GM12878 (cell line): ENCODE measurements around the gene BATF3. TPM values are rescaled to one million over a fixed set of nuclear protein-coding genes. Genes with fewer than 3 reads are reported as not detected.
A peak's percentile ranks its signal among the peaks of the same experiment; 100 is the strongest.

Experiments
- ATAC-seq: fragments of 200-7000 bp; cut with Tn5 transposase; 3 replicates; pipeline ENCODE4 v1.9.1; 2020; ENCODE audit warnings: mild to moderate bottlenecking, moderate library complexity
- BruUV-seq: library from RNA; stranded (reverse); fragments of 400-500 nt; replicated peaks from 2 replicates; lab custom pipeline; 2021; lab: Mats Ljungman, UMichigan
- CTCF ChIA-PET: fragments of 300-600 bp; sonication (Branson Sonifier 250); formaldehyde crosslinking; extraction: SDS; loops from one replicate; lab custom pipeline; 2021; ENCODE audit warnings: inconsistent platforms; lab: Yijun Ruan, JAX
- POLR2A ChIA-PET: fragments of 350-600 bp; formaldehyde crosslinking; extraction: SDS; loops from one replicate; lab custom pipeline; 2021; ENCODE audit warnings: inconsistent platforms; lab: Charles Lee
- RAD21 ChIA-PET: fragments of 300-600 bp; sonication (Branson Sonifier 250); formaldehyde crosslinking; loops from one replicate; lab custom pipeline; 2023; ENCODE audit warnings: antibody characterized with exemption; ENCODE audit not compliant: unreplicated experiment; lab: Charles Lee
- SMC1A ChIA-PET: fragments of 300-600 bp; sonication (Branson Sonifier 250); formaldehyde crosslinking; loops from one replicate; lab custom pipeline; 2023; ENCODE audit not compliant: unreplicated experiment, uncharacterized antibody; lab: Charles Lee
- DNase-seq: peaks from one replicate; pipeline ENCODE4 v3.0.0-alpha.2; 2011; ENCODE audit warnings: low read depth, low spot score
- FAIRE-seq: peaks from 3 replicates; lab custom pipeline; 2011; peaks lifted over from hg19 to GRCh38; lab: Jason Lieb, UNC
- H2AFZ ChIP-seq: 2 replicates; pipeline ENCODE4 v1.6.0; 2011; ENCODE audit warnings: low read depth, low read length, control low read depth; ENCODE audit not compliant: control insufficient read depth
- H3K27ac ChIP-seq: 2 replicates; pipeline ENCODE4 v1.5.1; 2011; ENCODE audit warnings: control low read depth; ENCODE audit not compliant: control insufficient read depth, insufficient read depth
- H3K27me3 ChIP-seq, 2 experiments: replicated peaks in 1 of 2; 2 replicates each; pipeline versions ENCODE4 v1.6.0 to v1.6.1; 2011; ENCODE audit warnings: low read length in 1 of 2; ENCODE audit not compliant: control insufficient read depth in 2 of 2, insufficient read depth in 2 of 2
- H3K36me3 ChIP-seq, 2 experiments: 2 replicates each; pipeline ENCODE4 v1.5.1; 2011; ENCODE audit warnings: low read length in 1 of 2; ENCODE audit not compliant: control insufficient read depth in 2 of 2, insufficient read depth in 2 of 2
- H3K4me1 ChIP-seq: 2 replicates; pipeline ENCODE4 v1.6.1; 2011; ENCODE audit warnings: mild to moderate bottlenecking, low read length, moderate library complexity, mixed read lengths; ENCODE audit not compliant: control insufficient read depth, insufficient read depth
- H3K4me2 ChIP-seq: 2 replicates; pipeline ENCODE4 v1.6.0; 2011; ENCODE audit warnings: control low read depth; ENCODE audit not compliant: control insufficient read depth, insufficient read depth
- H3K4me3 ChIP-seq: fragments of 200-600 bp; sonication (generic); 2 replicates; pipeline ENCODE4 v1.5.1; 2016
- H3K79me2 ChIP-seq: 2 replicates; pipeline ENCODE4 v1.6.0; 2011; ENCODE audit warnings: low read length; ENCODE audit not compliant: control insufficient read depth, insufficient read depth
- H3K9ac ChIP-seq: 2 replicates; pipeline ENCODE4 v1.8.0; 2011; ENCODE audit warnings: low read length, control low read depth, mixed read lengths; ENCODE audit not compliant: control insufficient read depth, insufficient read depth
- H3K9me3 ChIP-seq: replicated peaks from 3 replicates; pipeline ENCODE4 v1.5.1; 2011; ENCODE audit warnings: mild to moderate bottlenecking, low read length; ENCODE audit not compliant: control insufficient read depth, insufficient read depth
- H4K20me1 ChIP-seq: 2 replicates; pipeline ENCODE4 v1.6.0; 2011; ENCODE audit not compliant: control insufficient read depth, insufficient read depth
- BCL3 ChIP-seq: IDR thresholded peaks from 2 replicates; pipeline ENCODE4 v1.6.1; 2011; ENCODE audit warnings: borderline replicate concordance, low read depth, mild to moderate bottlenecking, moderate library complexity, low read length; ENCODE audit not compliant: insufficient read depth, poor library complexity, severe bottlenecking
- BMI1 ChIP-seq: fragments of 450-650 bp; IDR thresholded peaks from 2 replicates; pipeline ENCODE4 v1.6.1; 2016; ENCODE audit warnings: mild to moderate bottlenecking, moderate library complexity, borderline replicate concordance
- CBFB ChIP-seq: IDR thresholded peaks from 2 replicates; pipeline ENCODE4 v1.6.1; 2016; ENCODE audit warnings: antibody characterized with exemption, low read depth
- CBX5 ChIP-seq: sonication (generic); IDR thresholded peaks from 2 replicates; pipeline ENCODE4 v1.6.1; 2016; ENCODE audit warnings: low read depth, moderate library complexity, mild to moderate bottlenecking, inconsistent platforms
- HDGF ChIP-seq: fragments of 450-650 bp; IDR thresholded peaks from 2 replicates; pipeline ENCODE4 v1.6.1; 2016; ENCODE audit warnings: antibody characterized with exemption
- NR2F1 ChIP-seq: fragments of 450-650 bp; conservative IDR thresholded peaks from 2 replicates; pipeline ENCODE4 v1.6.1; 2017; ENCODE audit warnings: mild to moderate bottlenecking
- RAD51 ChIP-seq: fragments of 450-650 bp; IDR thresholded peaks from 2 replicates; pipeline ENCODE4 v1.6.1; 2016; ENCODE audit warnings: moderate library complexity, mild to moderate bottlenecking, inconsistent platforms
- RELB ChIP-seq: fragments of 450-650 bp; IDR thresholded peaks from 2 replicates; pipeline ENCODE4 v1.6.1; 2017; ENCODE audit warnings: low read depth, mild to moderate bottlenecking, moderate library complexity
- SP1 ChIP-seq: IDR thresholded peaks from one replicate; pipeline ENCODE4 v1.6.1; 2011; ENCODE audit warnings: low read depth, low read length
- TCF12 ChIP-seq: IDR thresholded peaks from 2 replicates; pipeline ENCODE4 v1.6.1; 2011; ENCODE audit warnings: low read depth, mild to moderate bottlenecking, low read length
- YY1 ChIP-seq: IDR thresholded peaks from 2 replicates; pipeline ENCODE4 v1.6.1; 2011; ENCODE audit warnings: low read depth, mild to moderate bottlenecking, low read length
- ZNF207 ChIP-seq: fragments of 450-650 bp; IDR thresholded peaks from 2 replicates; pipeline ENCODE4 v1.6.1; 2014; ENCODE audit warnings: antibody characterized with exemption, mild to moderate bottlenecking, borderline replicate concordance
- ZSCAN29 ChIP-seq: fragments of 450-650 bp; IDR thresholded peaks from 2 replicates; pipeline ENCODE4 v1.6.1; 2017; ENCODE audit warnings: mild to moderate bottlenecking, moderate library complexity
- WGBS: methylation state at CpG from one replicate; pipeline ENCODE4 v1.1.6; 2016; ENCODE audit warnings: low lambda C conversion rate; ENCODE audit not compliant: insufficient replicate concordance, insufficient coverage; ENCODE audit errors: missing lambda C conversion rate; 5-methylcytosine and 5-hydroxymethylcytosine counted together
- in situ Hi-C: fragments of 300-500 bp; cut with MboI; formaldehyde crosslinking; loops from 9 replicates; pipeline ENCODE4 v1.14.3; 2018; ENCODE audit warnings: mixed read lengths
- intact Hi-C: fragments of 100-400 bp; cut with micrococcal nuclease; formaldehyde crosslinking; loops from one replicate; pipeline ENCODE4 v1.14.2; 2022; ENCODE audit not compliant: unreplicated experiment
- polyA plus RNA-seq, 11 experiments: library from polyadenylated mRNA; depleted of rRNA in 4 of 11; unstranded in 6 of 11; stranded (reverse) in 5 of 11; fragments of >200 nt; fragmentation: Nextera tagmentation in 4 of 11; fragmentation: Illumina TruSeq in 1 of 11; extraction: Ambion mirVana in 4 of 11; extraction: Trizol in 1 of 11; gene quantifications; 1 replicate in 1 of 11; 2 replicates in 10 of 11; pipeline versions ENCODE4 v1.2.1 to v1.2.3, GENCODE V29; 2011 to 2016; ENCODE audit warnings: inconsistent platforms in 2 of 11, missing spikeins in 2 of 11, low read depth in 1 of 11
- total RNA-seq, 4 experiments: library from RNA; depleted of rRNA in 3 of 4; stranded (reverse); fragments of >200 nt in 3 of 4; fragmentation: Illumina TruSeq in 1 of 4; extraction: Trizol in 1 of 4; gene quantifications; 2 replicates each; pipeline versions ENCODE4 v1.2.1 to v1.2.3, GENCODE V29; 2013 to 2021

Gene BATF3
- total and polyA plus RNA-seq, 10 of the 15 experiments (the other 5 are each of a cell fraction or from before 2014, with no cell fraction given) = 11.1 to 56.8 (median 30.8) TPM

- no peak for FAIRE-seq
- DNase-seq = no peak
These were observed 8.7 kb downstream of the BATF3 start for GRCh38 chr1:212690816-212691403.

GRCh38 chr1:212689758-212690529 lies 9.7 kb downstream of the BATF3 start:
- Histone ChIP-seq H3K4me3 (no peak overlapping the region), H3K79me2 (no peaks in the 10 kb centered on the region), H3K27me3 (no peaks in the 10 kb centered on the region), H3K27ac (no peak overlapping the region), H3K4me1 (peaks cover 10% of the 10 kb centered on the region), H3K9me3 (no peaks in the 10 kb centered on the region), H2AFZ (no peak overlapping the region), H3K36me3 (no peaks in the 10 kb centered on the region; a peak in 1 of 4 replicates), H4K20me1 (no peaks in the 10 kb centered on the region), H3K4me2 (no peak overlapping the region), H3K9ac (no peak overlapping the region)
- BruUV-seq = no TSS peak
- FAIRE-seq (no peak), ATAC-seq (no peak), DNase-seq (no peak)
- intact Hi-C loops = no loop called here
- CTCF ChIA-PET = interaction anchor here (0.7 to 4.7 kb wide), 7 partner anchors 8 to 300 kb away, joined by 3 to 16 read pairs (median 5); no protein-coding TSS in a partner anchor
- SMC1A ChIA-PET = interaction anchor here (1.0 to 3.2 kb wide), 5 partner anchors 8 to 291 kb away, joined by 3 to 17 read pairs (median 6); no protein-coding TSS in a partner anchor
- in situ Hi-C loops = no loop called here
- RAD21 ChIA-PET = interaction anchor here (0.7 to 2.0 kb wide), 6 partner anchors 7 to 213 kb away, joined by 3 to 9 read pairs (median 6); no protein-coding TSS in a partner anchor
- WGBS = 93% methylated on average over 11 of the region's 12 CpGs
- POLR2A ChIA-PET = interaction anchor here (1.3 to 1.8 kb wide), 3 partner anchors 12 to 102 kb away, joined by 4 to 8 read pairs (median 7); partner anchors contain the start of genes ATF3, NSL1 and TATDN3
- TF ChIP-seq HDGF (peak; percentile 87), SP1 (no peak), ZSCAN29 (no peak), BCL3 (peak; percentile 85), RELB (no peak), CBX5 (no peak), RAD51 (no peak), TCF12 (no peak), CBFB (no peak), ZNF207 (no peak)

More at GRCh38 chr1:212690816-212691403, 8.7 kb downstream of the BATF3 start:
- in situ Hi-C loops = no loop called here
- Histone ChIP-seq H4K20me1 (no peaks in the 10 kb centered on the region), H3K9me3 (no peaks in the 10 kb centered on the region), H3K27ac (no peak overlapping the region), H3K4me1 (peaks cover 6% of the 10 kb centered on the region), H2AFZ (no peak overlapping the region), H3K27me3 (no peaks in the 10 kb centered on the region), H3K79me2 (no peaks in the 10 kb centered on the region), H3K4me2 (no peak overlapping the region), H3K4me3 (no peak overlapping the region), H3K9ac (no peak overlapping the region), H3K36me3 (peaks cover 0 to 2% of the 10 kb centered on the region in 2 experiments; a peak in 1 of 4 replicates)
- TF ChIP-seq NR2F1 (no peak), BMI1 (no peak), YY1 (no peak)
- SMC1A ChIA-PET = interaction anchor here (0.7 to 3.2 kb wide), 7 partner anchors 11 to 290 kb away, joined by 3 to 17 read pairs (median 5); no protein-coding TSS in a partner anchor
- BruUV-seq = no TSS peak
- CTCF ChIA-PET = interaction anchor here (0.7 to 4.7 kb wide), 7 partner anchors 13 to 299 kb away, joined by 3 to 16 read pairs (median 5); no protein-coding TSS in a partner anchor
- RAD21 ChIA-PET = interaction anchor here (1.0 to 2.0 kb wide), 4 partner anchors 12 to 26 kb away, joined by 3 to 9 read pairs (median 6); no protein-coding TSS in a partner anchor
- 100% methylated on average over 4 of the region's 4 CpGs for WGBS
- ATAC-seq = peak; percentile 4
- POLR2A ChIA-PET = interaction anchor here (1.3 to 1.8 kb wide), 3 partner anchors 13 to 101 kb away, joined by 4 to 8 read pairs (median 7); partner anchors contain the start of genes ATF3, NSL1 and TATDN3
- intact Hi-C loops = no loop called here
